GM19463 (cell line): ENCODE data around the gene IGF2R.
"Not testable (repeated sequence)": the region's sequence is repeated elsewhere in the genome, so short reads cannot be mapped to it uniquely, and the experiment has no call there.

Source experiments
- ATAC-seq: cut with Tn5 transposase; IDR thresholded peaks from one replicate; pipeline ENCODE4 v1.9.1; 2021; ENCODE audit warnings: mild to moderate bottlenecking, moderate library complexity; ENCODE audit not compliant: unreplicated experiment

The IGF2R gene

DNA sequence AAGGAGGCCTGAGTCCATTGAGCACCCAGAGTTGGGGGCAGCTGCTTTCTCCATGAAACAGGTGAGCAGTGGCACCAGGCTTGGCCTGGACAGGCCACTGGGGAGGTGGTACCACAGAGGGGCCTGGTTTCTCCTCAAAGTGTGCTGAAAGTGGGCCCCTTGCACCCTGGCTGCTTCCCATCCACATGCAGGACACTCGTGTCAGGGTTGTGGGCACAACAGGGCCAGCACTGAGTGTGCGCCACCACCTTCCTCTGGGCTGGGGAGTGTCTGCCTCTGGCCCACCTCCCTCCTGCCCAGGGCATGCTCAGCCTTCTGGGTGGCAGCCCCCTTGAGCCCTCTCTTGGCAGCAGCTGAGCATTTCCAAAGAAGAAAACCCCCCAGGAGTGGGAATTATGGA, 147.5 kb downstream of the IGF2R start:
- ATAC-seq, result no peak

DNA sequence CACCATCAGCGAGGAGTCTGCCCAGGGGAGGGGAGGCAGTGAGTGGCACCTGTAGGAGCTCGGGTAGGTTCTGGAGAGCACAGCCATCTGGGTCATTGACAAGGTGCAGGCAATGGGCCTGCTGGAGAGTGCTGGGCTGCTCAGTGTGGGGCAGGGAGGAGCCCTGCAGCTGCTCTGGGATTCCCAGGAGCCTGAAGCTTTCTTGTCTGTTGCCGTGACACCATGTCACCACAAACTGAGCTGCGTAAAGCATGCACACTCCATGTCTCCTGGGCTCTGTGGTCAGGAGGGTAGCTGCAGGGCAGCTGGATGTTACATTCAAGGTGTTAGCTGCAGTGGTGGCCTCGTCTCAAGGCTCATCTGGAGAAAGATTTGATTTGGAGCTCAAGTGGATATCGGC, 148.3 kb downstream of the IGF2R start:
- ATAC-seq, result no peak

DNA sequence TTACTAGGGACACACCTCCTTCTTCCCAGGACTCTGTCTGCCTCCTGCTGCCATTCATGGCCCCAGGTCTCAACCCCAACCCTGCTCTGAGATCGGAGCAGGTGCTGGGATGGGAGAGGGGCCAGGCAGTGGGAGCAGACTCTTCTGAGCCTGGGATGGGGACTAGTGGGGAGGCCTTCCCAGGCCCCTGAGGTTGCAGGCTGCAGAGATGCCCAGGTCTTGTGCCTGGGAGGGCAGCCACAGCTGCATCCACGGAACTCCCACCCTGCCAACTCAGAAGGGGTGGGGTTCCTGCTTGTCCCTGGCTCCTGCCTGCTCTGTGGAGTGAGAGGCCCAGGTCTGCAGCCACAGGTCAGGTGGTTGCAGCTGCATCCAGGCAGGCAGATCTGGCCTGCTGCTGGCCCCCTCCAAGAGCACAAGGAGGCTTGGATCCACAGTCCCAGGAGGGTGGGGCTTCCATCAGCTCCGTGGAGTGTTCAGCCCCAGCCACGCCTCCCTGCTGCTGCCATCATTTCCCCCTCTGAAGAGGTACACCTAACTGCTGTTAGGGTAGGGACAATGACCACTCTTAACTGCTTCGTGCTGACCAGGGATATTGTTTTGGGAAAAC, 149.8 kb downstream of the IGF2R start:
- ATAC-seq, result no peak

DNA sequence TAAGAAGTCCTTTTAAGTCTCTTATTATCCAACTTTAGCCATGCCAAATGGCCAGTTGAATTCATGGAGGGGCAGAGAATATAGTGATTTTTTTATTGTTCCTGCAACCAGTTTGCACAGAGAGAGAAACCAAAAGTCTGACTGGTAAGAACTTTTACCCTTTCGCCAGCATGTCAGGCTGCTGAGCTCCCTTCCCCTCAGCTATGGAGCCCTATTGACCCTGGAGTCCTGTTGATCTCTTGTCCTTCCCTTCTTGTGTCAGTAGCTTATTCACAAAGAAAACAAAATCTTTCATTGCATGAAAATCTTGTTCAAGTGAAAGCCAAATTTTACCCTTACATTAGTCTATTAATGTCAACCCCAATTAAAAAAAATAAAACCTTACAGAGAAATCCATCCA, 151.2 kb downstream of the IGF2R start:
- ATAC-seq, result no peak

DNA sequence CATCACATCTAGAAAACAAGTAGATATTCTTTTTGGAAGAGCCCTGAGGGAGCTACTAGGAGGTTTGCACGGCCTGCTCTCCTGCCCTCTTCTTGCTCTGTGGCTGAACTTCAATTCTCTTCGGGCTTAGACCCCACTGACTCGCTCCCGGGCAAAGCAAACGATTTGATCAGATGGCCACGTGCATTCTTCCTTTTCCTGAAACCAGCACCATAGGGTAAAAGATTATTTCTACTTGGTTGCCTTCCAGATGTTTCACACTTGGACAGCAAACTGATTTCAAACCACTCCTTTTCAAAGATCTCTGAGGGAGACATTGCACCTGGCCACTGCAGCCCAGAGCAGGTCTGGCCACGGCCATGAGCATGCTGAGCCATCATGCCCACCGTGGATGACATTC, 152.7 kb downstream of the IGF2R start, which contains the start of gene SLC22A1:
TSS of gene SLC22A1 (plus strand) at position 258 of the 400 bp plus-strand sequence. CDS start at position 379, 121 bp downstream.
- ATAC-seq, result no peak

DNA sequence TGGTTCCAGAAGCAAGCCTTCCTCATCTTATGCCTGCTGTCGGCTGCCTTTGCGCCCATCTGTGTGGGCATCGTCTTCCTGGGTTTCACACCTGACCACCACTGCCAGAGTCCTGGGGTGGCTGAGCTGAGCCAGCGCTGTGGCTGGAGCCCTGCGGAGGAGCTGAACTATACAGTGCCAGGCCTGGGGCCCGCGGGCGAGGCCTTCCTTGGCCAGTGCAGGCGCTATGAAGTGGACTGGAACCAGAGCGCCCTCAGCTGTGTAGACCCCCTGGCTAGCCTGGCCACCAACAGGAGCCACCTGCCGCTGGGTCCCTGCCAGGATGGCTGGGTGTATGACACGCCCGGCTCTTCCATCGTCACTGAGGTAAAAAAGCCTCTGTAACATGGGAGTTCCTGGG, 153.1 kb downstream of the IGF2R start:
- no peak for ATAC-seq

DNA sequence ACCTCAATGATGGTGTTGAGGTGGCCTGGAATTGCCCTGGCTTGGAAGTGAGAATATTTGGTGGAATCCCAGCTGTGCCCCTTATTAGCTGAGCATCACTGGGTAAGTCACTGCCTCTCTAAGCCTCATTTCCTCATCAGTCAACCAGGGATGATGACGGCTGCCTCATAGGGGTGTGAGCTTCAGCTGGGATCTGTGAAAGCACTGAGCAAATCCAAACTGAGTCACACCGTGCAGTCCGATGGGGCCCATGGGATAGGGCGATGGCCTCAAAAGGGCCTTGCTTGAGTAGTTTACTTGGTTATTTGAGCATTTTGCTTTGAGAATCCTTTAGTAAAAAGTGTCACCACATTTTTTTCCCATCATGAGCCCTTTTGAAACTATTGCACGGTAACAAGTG, 153.9 kb downstream of the IGF2R start:
- no peak for ATAC-seq

DNA sequence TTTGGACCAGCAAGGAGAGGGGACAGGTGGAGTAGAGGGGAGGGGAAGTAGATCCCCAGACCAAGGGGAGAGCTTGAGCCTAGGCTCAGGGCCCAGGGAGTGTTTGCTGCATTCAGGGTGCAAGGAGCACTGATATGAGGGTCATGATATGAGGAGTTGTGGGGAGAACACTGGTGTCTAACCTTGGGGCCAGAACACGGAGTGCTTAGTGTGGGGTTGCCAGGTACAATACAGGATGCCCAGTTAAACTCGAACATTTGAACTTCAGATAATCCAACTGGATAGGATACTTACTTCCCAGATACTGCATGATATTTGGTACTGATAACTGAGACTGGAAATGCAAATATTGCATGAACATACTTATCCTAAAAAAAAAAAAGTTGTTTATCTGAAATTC, 155.1 kb downstream of the IGF2R start:
- ATAC-seq, result no peak

DNA sequence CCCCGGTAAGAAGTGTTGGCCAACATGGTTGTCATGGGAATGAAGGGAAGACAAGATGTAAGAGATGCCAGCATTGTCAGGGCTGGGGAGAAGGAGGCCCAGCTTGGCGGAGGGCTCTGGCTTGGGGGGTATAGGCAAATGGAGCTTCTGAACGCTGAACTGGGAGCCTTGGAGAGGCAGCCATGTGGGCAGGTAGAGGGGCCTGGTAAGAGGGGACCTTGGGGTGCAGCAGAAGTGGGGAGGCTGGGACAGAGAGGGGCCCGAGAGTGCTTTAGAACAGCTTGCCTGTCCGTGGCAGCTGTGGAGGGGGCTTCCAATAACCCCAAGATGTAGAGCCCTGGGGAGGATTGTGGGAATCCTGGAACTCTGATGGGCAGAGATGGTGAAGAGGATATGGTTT, 155.7 kb downstream of the IGF2R start:
- ATAC-seq, result no peak

DNA sequence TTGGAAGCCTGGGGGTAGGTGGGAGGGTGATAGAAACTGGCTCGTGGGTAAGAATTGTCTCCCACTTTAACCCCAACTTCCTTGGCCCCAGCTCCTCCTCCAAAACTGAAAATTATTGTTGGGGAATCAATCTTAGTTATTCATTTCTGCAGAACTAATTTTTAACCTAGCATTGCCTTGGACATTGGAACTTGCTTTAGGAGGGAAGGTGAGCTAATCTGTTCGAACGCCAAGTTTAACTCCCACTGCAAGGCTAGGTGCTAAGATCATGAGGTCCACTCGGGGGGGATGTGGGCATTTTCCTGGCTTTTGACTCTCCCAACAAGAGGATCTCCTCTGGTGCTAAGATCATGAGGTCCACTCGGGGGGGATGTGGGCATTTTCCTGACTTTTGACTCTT, 156.2 kb downstream of the IGF2R start:
- ATAC-seq, result not testable (repeated sequence)

DNA sequence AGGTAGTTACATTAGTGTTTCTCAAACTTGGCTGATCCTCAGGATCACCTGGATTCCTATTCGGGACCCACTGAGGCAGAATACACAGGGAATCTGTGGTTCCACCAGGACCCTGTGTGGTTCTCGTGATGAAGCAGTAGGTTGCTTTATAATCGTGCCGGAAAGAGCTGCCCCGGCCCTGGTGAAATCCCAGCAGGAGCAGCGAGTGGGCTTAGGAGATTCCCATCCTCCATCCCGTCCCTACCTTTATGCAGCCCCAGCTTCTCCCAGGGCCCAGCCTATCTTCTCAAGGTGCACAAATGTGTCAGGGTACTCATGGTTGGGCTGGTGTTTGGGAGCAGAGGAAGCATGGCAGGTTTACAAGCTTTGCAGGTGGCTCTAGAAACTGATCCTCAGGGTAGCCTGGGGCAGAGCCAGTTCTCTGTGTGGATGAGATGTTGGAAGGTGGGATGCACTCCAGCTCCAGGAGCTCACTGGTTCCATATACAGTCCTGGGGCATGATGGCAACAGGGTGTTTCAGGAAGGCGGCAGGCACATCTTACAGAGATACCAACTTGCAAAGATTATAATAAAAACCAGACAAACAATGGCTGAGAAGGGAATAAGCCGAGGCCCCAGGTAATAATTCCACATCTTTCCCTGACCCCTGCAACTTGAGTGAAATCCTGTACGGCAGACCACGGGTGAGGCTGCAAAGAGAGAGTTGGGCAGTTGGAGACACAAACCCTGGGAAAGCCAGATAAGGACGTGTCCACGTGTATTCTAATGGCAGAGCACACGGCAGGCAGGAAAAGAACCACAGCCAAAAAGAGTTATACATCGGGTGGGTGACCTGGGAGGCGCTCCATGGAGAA, 158.6 kb downstream of the IGF2R start:
- no peak for ATAC-seq

DNA sequence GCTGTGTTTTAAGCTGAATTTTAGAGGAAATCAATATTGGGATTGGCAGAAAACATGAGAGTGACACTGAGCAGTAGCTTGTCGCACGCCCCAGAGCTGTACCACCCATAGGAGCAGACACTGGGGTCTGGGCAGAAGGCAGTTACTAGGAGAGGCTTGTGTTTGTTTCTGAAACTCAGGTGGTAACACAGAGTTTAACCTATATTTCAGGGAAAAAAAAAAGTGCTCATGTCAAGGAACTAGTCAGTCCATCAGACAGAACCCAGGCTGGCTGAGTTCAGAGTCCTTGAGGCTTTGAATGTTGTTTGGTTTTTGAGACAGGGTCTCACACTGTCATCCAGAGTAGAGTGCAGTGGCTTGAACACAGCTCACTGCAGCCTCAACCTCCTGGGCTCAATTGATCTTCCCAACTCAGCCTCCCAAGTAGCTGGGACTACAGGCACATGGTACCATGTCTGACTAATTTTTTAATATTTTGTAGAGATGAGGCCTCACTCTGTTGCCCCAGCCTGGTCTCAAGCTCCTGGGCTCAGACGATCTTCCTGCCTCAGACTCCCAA, 159.3 kb downstream of the IGF2R start:
- ATAC-seq, result no peak

DNA sequence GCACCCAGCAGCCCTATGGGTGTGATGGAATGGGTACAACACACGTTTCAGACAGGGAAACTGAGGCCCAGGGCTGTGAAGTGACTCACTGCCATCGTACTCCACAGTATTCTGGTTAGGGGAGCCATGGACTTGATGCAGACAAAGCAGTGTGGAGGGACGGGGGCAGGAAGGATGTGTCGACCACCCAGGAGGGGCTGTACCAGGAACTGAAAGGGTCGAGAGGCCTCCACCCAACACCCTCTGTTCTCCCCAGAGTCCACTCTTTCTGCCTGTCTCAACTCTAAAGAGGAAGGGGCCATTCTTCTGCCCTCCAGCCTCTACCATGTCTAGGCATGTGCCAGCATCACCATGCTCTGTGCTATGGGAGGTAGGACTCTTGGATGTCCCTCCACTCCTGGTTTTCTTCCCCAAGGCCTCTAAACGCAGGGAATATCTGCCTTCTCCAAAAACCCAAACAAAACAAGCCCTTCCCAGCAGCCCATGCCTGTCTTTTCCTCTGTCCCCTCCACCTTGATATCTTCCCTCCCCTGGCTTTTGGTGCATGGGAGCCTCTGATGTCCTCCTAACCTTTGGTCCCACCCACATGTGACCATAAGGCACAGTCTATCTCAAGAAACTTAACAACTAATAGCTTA, 160.1 kb downstream of the IGF2R start:
- ATAC-seq, result no peak

DNA sequence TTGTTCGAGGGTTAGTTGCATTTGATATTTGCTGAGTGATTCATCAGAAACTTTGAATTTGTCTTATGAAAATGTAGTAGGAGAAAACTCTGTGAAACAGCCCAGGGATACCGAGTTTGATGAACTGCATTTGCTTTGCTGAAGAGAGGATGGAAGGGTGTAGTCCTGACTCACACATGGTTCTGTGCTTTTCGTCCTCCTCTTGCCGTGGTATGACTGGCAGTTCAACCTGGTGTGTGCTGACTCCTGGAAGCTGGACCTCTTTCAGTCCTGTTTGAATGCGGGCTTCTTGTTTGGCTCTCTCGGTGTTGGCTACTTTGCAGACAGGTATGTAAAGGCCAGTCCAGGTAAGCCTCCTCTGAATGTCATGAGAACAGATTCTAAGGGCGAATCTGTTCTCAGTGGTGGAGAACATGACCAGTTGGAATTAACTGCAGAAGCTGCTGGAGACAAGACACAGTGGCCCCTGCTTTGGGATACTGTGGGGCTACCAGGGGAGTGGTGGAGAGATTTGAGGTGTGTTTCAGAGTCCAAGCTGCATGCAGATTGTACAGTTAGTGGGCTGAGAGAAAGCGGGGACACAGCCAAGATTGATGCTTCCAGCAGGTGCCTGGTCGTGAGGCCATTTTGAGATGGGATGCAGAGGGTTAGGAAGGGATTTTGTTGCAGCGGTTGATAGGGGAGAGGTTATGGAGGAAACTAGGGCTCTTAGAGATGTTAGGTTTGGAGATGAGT, 161.2 kb downstream of the IGF2R start:
- ATAC-seq, result no peak

DNA sequence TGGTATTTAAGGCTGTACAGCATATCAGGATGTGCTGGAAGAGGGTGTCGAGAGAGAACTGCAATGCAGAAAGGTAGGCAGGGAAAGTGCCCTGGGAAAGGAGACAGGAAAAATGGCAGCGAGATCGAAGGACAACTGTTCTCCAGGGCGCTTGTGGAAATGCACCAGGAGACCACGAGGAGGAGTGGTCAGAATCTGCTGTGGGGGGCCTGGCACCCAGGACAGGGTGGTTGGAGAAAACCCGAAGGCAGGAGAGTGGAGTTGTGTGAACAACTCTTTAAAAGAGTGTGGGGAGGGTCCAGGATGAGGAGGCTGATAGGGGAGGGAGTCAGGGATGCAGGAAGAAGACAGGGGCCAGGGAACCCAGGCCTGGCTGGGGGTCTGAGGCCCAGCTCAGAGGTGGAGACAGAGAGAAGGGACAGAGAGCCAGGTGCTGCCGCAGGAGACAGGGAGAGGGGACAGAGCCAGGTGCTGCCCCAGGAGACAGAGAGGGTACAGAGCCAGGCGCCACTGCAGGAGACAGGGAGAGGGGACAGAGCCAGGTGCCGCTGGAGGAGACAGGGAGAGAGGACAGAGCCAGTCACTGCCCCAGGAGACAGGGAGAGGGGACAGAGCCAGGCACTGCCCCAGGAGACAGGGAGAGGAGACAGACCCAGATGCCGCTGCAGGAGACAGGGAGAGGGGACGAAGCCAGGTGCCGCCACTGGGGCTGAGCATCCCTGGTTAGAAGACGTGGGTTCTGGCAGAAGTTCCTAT, 162.0 kb downstream of the IGF2R start:
- no peak for ATAC-seq

DNA sequence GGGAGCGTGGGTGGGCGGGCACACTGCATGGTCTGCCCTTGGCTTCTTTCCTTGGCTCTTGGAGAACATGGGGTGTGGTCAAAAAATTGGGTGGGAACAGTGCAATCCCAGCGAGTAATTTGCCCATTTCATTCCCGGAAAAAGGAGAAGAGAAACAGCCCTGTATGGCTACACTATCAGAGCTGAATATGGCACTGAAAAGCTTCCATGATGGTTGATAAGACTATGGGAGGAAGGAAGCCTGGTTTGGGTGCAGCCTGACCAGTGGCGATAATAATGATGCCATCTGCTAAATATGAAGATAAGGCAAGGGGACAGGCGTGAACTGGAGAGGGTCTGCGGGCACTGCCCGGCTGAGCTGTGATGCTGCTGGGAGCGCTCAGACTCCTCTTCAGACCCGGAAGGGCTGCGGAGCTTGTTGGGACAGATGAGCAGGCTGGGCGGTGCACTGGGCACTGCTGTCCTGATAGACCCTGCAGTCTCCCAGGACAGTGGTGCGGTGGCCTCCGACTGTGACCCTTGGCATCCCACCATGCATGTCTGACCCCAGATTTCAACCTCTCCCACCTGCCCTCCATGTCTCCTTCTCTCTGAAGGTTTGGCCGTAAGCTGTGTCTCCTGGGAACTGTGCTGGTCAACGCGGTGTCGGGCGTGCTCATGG, 162.9 kb downstream of the IGF2R start:
- no peak for ATAC-seq

DNA sequence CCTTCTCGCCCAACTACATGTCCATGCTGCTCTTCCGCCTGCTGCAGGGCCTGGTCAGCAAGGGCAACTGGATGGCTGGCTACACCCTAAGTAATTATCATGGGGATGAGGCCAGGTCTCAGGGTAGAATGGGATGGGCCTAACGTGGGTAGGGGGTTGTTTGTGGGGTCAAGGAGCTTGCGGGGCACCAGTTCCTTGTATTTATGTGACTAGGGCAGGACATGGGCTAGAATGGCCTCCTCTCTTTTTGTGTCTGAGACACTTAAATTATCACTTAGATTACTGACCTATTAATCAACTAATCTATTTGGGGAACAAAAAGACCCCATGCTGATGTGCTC, 163.4 kb downstream of the IGF2R start:
- no peak for ATAC-seq

DNA sequence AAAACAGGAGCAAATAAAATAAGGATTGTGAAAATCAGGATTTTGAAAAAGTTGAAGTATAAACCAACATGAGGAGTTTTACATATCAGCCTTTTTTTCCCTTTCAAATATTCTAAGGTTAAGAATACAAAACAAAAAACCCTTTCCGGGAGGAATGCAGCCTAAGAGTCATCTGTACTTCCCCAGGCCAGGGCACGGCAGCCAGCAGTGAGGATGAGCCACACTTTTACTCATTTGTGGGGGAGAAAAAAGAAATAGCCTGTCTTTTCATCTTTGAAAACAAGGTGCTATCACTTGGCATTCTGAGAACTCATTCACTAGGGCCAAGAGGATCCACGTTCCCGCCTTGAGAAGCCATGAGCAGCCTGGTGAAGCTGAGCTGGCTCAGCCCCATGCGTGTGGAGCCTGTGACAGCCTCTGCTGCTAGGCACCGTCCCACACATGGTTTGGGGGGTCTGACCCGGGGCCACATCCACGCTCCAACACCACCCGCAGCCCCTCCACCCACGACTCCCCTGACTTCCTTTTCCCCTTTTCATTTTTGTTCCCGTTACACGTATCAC, 164.0 kb downstream of the IGF2R start:
- ATAC-seq, result no peak
